ENCODE results near the gene VPS37B. TPM values are rescaled to one million over a fixed set of nuclear protein-coding genes. Genes with fewer than 3 reads are reported as not detected.

The VPS37B gene
- total RNA-seq, 1 experiment from 2014 or later, result 18.1 TPM

DNA sequence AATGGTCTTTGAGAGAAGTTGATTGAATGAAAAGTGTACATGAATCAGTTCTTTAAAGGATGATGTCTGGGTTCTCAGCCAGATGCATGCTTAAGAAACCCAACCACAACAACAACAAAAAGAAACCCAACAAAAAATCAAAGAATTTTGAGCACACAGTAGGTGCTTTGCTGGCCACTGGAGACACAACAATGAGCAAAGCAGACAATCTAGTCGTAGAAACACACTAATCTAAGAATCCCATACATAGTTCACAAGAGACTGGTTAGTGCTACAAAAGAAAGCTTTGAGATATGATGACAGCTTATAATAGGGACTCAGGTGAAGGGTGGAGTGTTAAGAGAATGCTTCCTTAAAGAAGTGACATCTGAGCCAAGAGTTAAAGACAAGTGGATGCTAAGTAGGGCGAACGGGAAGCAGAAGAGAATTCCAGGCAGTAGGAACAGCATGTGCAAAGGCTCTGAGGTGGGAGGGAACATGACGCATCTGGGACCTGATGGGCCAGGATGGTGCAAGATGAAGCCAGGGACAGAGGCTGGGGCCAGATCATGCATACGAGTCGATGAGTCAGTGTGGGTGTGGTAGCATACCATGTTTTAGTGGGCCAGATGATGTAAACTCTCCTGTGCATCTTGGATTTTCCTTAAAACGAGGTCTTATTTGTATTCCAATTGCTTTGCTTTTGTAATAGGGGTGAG, 65.3 kb downstream of the VPS37B start:
- ChIA-PET POLR2A (no interaction called here), CTCF (no interaction called here)
- peaks cover 27% of the 10 kb centered on the region for H3K4me1 Mint-ChIP-seq
- TF ChIP-seq TEAD1 (CRISPR knock-in tag; IDR thresholded peaks at IDR 0.05), result no peak
- TF ChIP-seq, protein P1, sequence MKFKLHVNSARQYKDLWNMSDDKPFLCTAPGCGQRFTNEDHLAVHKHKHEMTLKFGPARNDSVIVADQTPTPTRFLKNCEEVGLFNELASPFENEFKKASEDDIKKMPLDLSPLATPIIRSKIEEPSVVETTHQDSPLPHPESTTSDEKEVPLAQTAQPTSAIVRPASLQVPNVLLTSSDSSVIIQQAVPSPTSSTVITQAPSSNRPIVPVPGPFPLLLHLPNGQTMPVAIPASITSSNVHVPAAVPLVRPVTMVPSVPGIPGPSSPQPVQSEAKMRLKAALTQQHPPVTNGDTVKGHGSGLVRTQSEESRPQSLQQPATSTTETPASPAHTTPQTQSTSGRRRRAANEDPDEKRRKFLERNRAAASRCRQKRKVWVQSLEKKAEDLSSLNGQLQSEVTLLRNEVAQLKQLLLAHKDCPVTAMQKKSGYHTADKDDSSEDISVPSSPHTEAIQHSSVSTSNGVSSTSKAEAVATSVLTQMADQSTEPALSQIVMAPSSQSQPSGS (CRISPR knock-in tag; IDR thresholded peaks at IDR 0.05; ENCODE audit: borderline replicate concordance, low read depth), result no peak
- TF ChIP-seq, protein P2, sequence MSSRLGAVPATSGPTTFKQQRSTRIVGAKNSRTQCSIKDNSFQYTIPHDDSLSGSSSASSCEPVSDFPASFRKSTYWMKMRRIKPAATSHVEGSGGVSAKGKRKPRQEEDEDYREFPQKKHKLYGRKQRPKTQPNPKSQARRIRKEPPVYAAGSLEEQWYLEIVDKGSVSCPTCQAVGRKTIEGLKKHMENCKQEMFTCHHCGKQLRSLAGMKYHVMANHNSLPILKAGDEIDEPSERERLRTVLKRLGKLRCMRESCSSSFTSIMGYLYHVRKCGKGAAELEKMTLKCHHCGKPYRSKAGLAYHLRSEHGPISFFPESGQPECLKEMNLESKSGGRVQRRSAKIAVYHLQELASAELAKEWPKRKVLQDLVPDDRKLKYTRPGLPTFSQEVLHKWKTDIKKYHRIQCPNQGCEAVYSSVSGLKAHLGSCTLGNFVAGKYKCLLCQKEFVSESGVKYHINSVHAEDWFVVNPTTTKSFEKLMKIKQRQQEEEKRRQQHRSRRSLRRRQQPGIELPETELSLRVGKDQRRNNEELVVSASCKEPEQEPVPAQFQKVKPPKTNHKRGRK (CRISPR knock-in tag; IDR thresholded peaks at IDR 0.05; ENCODE audit: borderline replicate concordance), result no peak
- no peak for TF ChIP-seq FOXP1 (CRISPR knock-in tag; IDR thresholded peaks at IDR 0.05; ENCODE audit: borderline replicate concordance)
- TF ChIP-seq CTCF (IDR thresholded peaks at IDR 0.05), result no peak
- no peak for TF ChIP-seq ZBTB21 (CRISPR knock-in tag; IDR thresholded peaks at IDR 0.05; ENCODE audit: borderline replicate concordance)
- TF ChIP-seq NFATC4 (CRISPR knock-in tag; IDR thresholded peaks at IDR 0.05), result no peak
- no peak for TF ChIP-seq IRF1 (CRISPR knock-in tag; IDR thresholded peaks at IDR 0.05)
- no peak for TF ChIP-seq ZNF263 (CRISPR knock-in tag; IDR thresholded peaks at IDR 0.05; ENCODE audit: low read depth)
- peaks cover 36% of the 10 kb centered on the region for H3K27me3 Mint-ChIP-seq (ENCODE audit: low read depth)
- ATAC-seq (no peak), DNase-seq (ENCODE audit: low spot score) (no peak)
- no peaks in the 10 kb centered on the region for H3K36me3 Mint-ChIP-seq
- H3K27ac Mint-ChIP-seq, result no peak overlapping the region
- no peaks in the 10 kb centered on the region for H3K9me3 Mint-ChIP-seq
- no peak overlapping the region for H3K4me3 Mint-ChIP-seq

DNA sequence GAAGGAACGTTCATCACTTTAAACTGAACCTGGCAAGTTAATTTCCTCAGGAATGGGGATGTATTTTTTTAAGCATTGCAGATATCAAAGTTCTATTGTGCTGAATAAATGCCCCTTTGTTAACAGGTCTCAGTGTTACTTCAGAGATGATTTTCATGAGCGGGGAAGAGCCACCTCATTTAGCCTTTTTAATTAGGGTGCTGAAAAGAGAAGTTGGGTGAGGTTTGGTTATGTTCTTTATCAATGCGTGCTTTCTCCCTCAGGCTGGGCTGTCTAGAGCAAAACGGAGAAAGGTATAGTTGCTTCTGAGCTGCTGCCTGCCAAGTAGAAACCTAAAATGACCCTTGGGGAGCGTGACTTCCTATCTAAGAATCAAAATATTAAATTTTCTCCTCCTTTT, 68.7 kb downstream of the VPS37B start:
- ChIA-PET POLR2A (no interaction called here), CTCF (no interaction called here)
- H3K9me3 Mint-ChIP-seq, result no peaks in the 10 kb centered on the region
- DNase-seq (ENCODE audit: low spot score) (no peak), ATAC-seq (no peak)
- no peaks in the 10 kb centered on the region for H3K36me3 Mint-ChIP-seq
- no peak overlapping the region for H3K27ac Mint-ChIP-seq
- TF ChIP-seq TEAD1 (CRISPR knock-in tag; IDR thresholded peaks at IDR 0.05), result no peak
- TF ChIP-seq TP53 (CRISPR knock-in tag; IDR thresholded peaks at IDR 0.05), result no peak
- TF ChIP-seq, protein P3, sequence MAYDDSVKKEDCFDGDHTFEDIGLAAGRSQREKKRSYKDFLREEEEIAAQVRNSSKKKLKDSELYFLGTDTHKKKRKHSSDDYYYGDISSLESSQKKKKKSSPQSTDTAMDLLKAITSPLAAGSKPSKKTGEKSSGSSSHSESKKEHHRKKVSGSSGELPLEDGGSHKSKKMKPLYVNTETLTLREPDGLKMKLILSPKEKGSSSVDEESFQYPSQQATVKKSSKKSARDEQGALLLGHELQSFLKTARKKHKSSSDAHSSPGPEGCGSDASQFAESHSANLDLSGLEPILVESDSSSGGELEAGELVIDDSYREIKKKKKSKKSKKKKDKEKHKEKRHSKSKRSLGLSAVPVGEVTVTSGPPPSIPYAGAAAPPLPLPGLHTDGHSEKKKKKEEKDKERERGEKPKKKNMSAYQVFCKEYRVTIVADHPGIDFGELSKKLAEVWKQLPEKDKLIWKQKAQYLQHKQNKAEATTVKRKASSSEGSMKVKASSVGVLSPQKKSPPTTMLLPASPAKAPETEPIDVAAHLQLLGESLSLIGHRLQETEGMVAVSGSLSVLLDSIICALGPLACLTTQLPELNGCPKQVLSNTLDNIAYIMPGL (CRISPR knock-in tag; IDR thresholded peaks at IDR 0.05), result no peak
- TF ChIP-seq, protein P4, sequence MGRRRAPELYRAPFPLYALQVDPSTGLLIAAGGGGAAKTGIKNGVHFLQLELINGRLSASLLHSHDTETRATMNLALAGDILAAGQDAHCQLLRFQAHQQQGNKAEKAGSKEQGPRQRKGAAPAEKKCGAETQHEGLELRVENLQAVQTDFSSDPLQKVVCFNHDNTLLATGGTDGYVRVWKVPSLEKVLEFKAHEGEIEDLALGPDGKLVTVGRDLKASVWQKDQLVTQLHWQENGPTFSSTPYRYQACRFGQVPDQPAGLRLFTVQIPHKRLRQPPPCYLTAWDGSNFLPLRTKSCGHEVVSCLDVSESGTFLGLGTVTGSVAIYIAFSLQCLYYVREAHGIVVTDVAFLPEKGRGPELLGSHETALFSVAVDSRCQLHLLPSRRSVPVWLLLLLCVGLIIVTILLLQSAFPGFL (CRISPR knock-in tag; IDR thresholded peaks at IDR 0.05; ENCODE audit: borderline replicate concordance), result no peak
- no peak for TF ChIP-seq AFF4 (CRISPR knock-in tag; IDR thresholded peaks at IDR 0.05; ENCODE audit: borderline replicate concordance)
- no peak for TF ChIP-seq ESRRA (CRISPR knock-in tag; IDR thresholded peaks at IDR 0.05; ENCODE audit: borderline replicate concordance)
- TF ChIP-seq RELA (CRISPR knock-in tag; IDR thresholded peaks at IDR 0.05; ENCODE audit: borderline replicate concordance), result no peak
- H3K4me1 Mint-ChIP-seq, result peaks cover 13% of the 10 kb centered on the region
- H3K4me3 Mint-ChIP-seq, result no peak overlapping the region
- H3K27me3 Mint-ChIP-seq (ENCODE audit: low read depth), result peaks cover 23% of the 10 kb centered on the region
